Measurements from ENCODE around the gene SUMO2. TPM values are rescaled to one million over a fixed set of nuclear protein-coding genes. Genes with fewer than 3 reads are reported as not detected.

The SUMO2 gene
- total and polyA plus RNA-seq, 9 of the 15 experiments (the other 6 are each of a cell fraction or from before 2014, with no cell fraction given): 157 to 733 (median 419) TPM

DNA sequence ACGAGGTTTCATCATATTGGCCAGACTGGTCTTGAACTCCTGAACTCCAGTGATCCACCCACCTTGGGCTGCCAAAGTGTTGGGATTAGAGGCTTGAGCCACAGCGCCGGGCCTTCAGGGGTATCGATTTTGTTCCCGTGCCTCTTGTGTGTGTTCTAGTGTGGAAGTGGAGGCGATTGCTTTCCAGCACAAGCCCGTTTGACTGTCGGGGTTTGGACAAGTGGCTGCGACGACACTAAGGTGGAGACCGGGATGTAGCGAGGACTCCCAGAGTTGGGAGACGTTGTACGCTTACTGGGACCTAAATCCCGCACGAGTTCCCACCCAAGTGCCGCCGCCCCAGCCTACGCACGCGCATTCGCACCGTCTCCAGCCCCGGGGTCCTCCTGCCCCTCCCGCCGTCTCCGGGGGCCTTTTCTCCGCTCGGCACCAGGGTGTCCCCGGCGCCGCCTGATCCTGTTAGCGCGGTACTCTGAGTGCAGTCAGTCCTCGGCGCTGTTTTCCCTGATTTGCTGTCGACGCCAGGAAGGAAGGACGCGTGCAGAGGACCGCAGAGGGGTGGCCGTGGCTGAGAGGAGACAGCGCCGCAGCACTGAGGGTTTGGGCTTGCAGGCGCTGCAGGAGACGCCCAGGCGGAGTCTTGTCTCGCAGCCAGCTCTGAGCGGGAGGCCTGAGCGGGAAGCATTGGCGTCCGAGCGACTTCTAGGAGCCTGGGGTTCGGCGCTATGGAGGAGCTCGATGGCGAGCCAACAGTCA, 22.5 kb upstream of the SUMO2 start, which contains the start of gene NUP85 (continued):
- TF ChIP-seq OTX1 (CRISPR knock-in tag; IDR thresholded peaks at IDR 0.05) (no peak), NCOR1 (IDR thresholded peaks at IDR 0.05) (no peak), ELF4 (CRISPR knock-in tag; IDR thresholded peaks at IDR 0.05) (0 out of 2 replicates have a peak, but pooled peaks have one; percentile 35), KAT2B (IDR thresholded peaks at IDR 0.05; ENCODE audit: low read depth, low read length) (no peak), SIN3B (IDR thresholded peaks at IDR 0.05; ENCODE audit: low read depth) (peak; percentile 79; the same call in 1 of the 2 replicates), CBX1 (IDR thresholded peaks at IDR 0.05; ENCODE audit: low read depth) (no peak), FOXA3 (CRISPR knock-in tag; conservative IDR thresholded peaks at IDR 0.05 in 1 of 2, IDR thresholded peaks at IDR 0.05 in 1 of 2) (no peak), ZNF41 (CRISPR knock-in tag; conservative IDR thresholded peaks at IDR 0.05) (no peak), ZNF121 (CRISPR knock-in tag; conservative IDR thresholded peaks at IDR 0.05) (no peak), ZNF23 (CRISPR knock-in tag; IDR thresholded peaks at IDR 0.05) (no peak)
- TF ChIP-seq, protein P1, sequence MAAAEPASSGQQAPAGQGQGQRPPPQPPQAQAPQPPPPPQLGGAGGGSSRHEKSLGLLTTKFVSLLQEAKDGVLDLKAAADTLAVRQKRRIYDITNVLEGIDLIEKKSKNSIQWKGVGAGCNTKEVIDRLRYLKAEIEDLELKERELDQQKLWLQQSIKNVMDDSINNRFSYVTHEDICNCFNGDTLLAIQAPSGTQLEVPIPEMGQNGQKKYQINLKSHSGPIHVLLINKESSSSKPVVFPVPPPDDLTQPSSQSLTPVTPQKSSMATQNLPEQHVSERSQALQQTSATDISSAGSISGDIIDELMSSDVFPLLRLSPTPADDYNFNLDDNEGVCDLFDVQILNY (CRISPR knock-in tag; IDR thresholded peaks at IDR 0.05): no peak; the same call in 1 of the 2 replicates
- TF ChIP-seq, protein P2, sequence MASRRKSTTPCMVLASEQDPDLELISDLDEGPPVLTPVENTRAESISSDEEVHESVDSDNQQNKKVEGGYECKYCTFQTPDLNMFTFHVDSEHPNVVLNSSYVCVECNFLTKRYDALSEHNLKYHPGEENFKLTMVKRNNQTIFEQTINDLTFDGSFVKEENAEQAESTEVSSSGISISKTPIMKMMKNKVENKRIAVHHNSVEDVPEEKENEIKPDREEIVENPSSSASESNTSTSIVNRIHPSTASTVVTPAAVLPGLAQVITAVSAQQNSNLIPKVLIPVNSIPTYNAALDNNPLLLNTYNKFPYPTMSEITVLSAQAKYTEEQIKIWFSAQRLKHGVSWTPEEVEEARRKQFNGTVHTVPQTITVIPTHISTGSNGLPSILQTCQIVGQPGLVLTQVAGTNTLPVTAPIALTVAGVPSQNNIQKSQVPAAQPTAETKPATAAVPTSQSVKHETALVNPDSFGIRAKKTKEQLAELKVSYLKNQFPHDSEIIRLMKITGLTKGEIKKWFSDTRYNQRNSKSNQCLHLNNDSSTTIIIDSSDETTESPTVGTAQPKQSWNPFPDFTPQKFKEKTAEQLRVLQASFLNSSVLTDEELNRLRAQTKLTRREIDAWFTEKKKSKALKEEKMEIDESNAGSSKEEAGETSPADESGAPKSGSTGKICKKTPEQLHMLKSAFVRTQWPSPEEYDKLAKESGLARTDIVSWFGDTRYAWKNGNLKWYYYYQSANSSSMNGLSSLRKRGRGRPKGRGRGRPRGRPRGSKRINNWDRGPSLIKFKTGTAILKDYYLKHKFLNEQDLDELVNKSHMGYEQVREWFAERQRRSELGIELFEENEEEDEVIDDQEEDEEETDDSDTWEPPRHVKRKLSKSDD (conservative IDR thresholded peaks at IDR 0.05; ENCODE audit: low read length): 0 out of 2 replicates have a peak, but pooled peaks have one; percentile 3
- TF ChIP-seq, protein P3, sequence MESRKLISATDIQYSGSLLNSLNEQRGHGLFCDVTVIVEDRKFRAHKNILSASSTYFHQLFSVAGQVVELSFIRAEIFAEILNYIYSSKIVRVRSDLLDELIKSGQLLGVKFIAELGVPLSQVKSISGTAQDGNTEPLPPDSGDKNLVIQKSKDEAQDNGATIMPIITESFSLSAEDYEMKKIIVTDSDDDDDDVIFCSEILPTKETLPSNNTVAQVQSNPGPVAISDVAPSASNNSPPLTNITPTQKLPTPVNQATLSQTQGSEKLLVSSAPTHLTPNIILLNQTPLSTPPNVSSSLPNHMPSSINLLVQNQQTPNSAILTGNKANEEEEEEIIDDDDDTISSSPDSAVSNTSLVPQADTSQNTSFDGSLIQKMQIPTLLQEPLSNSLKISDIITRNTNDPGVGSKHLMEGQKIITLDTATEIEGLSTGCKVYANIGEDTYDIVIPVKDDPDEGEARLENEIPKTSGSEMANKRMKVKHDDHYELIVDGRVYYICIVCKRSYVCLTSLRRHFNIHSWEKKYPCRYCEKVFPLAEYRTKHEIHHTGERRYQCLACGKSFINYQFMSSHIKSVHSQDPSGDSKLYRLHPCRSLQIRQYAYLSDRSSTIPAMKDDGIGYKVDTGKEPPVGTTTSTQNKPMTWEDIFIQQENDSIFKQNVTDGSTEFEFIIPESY (CRISPR knock-in tag; IDR thresholded peaks at IDR 0.05): no peak; the same call in 1 of the 2 replicates
- TF ChIP-seq, protein P4, sequence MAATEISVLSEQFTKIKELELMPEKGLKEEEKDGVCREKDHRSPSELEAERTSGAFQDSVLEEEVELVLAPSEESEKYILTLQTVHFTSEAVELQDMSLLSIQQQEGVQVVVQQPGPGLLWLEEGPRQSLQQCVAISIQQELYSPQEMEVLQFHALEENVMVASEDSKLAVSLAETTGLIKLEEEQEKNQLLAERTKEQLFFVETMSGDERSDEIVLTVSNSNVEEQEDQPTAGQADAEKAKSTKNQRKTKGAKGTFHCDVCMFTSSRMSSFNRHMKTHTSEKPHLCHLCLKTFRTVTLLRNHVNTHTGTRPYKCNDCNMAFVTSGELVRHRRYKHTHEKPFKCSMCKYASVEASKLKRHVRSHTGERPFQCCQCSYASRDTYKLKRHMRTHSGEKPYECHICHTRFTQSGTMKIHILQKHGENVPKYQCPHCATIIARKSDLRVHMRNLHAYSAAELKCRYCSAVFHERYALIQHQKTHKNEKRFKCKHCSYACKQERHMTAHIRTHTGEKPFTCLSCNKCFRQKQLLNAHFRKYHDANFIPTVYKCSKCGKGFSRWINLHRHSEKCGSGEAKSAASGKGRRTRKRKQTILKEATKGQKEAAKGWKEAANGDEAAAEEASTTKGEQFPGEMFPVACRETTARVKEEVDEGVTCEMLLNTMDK (IDR thresholded peaks at IDR 0.05; ENCODE audit: borderline replicate concordance, insufficient read depth, low read depth, low read length, poor library complexity, severe bottlenecking): no peak
- TF ChIP-seq, protein P5, sequence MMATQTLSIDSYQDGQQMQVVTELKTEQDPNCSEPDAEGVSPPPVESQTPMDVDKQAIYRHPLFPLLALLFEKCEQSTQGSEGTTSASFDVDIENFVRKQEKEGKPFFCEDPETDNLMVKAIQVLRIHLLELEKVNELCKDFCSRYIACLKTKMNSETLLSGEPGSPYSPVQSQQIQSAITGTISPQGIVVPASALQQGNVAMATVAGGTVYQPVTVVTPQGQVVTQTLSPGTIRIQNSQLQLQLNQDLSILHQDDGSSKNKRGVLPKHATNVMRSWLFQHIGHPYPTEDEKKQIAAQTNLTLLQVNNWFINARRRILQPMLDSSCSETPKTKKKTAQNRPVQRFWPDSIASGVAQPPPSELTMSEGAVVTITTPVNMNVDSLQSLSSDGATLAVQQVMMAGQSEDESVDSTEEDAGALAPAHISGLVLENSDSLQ (IDR thresholded peaks at IDR 0.05): no peak
- TF ChIP-seq, protein P6, sequence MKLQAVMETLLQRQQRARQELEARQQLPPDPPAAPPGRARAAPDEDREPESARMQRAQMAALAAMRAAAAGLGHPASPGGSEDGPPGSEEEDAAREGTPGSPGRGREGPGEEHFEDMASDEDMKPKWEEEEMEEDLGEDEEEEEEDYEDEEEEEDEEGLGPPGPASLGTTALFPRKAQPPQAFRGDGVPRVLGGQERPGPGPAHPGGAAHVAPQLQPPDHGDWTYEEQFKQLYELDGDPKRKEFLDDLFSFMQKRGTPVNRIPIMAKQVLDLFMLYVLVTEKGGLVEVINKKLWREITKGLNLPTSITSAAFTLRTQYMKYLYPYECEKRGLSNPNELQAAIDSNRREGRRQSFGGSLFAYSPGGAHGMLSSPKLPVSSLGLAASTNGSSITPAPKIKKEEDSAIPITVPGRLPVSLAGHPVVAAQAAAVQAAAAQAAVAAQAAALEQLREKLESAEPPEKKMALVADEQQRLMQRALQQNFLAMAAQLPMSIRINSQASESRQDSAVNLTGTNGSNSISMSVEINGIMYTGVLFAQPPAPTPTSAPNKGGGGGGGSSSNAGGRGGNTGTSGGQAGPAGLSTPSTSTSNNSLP (IDR thresholded peaks at IDR 0.05; ENCODE audit: borderline replicate concordance, low read depth, low read length): no peak

All from K562 (cell line).